ENCODE measurements around the gene RAB7B.

Gene RAB7B

GRCh38 chr1:206005778-206006180, 2.6 kb upstream of the RAB7B start:
- no peak for TF ChIP-seq CTCF (IDR thresholded peaks at IDR 0.05; ENCODE audit: low read depth, low read length)
- no peak for DNase-seq (ENCODE audit: low read depth in 2 of 2)
- H3K4me3 ChIP-seq (replicated peaks in 1 of 2; ENCODE audit: low read depth in 2 of 2, low read length in 2 of 2), result no peak overlapping the region

GRCh38 chr1:206005234-206005633, 2.0 kb upstream of the RAB7B start:
- no peak overlapping the region for H3K4me3 ChIP-seq (replicated peaks in 1 of 2; ENCODE audit: low read depth in 2 of 2, low read length in 2 of 2)
- DNase-seq (ENCODE audit: low read depth in 2 of 2), result no peak
- TF ChIP-seq CTCF (IDR thresholded peaks at IDR 0.05; ENCODE audit: low read depth, low read length), result no peak

GRCh38 chr1:206004826-206005225, 1.6 kb upstream of the RAB7B start:
- TF ChIP-seq CTCF (IDR thresholded peaks at IDR 0.05; ENCODE audit: low read depth, low read length), result no peak
- H3K4me3 ChIP-seq (replicated peaks in 1 of 2; ENCODE audit: low read depth in 2 of 2, low read length in 2 of 2), result no peak overlapping the region
- no peak for DNase-seq (ENCODE audit: low read depth in 2 of 2)

- no peak for DNase-seq (ENCODE audit: low read depth in 2 of 2)
- TF ChIP-seq CTCF (IDR thresholded peaks at IDR 0.05; ENCODE audit: low read depth, low read length), result no peak
- no peak overlapping the region for H3K4me3 ChIP-seq (replicated peaks in 1 of 2; ENCODE audit: low read depth in 2 of 2, low read length in 2 of 2)
Observed at GRCh38 chr1:206003854-206004800, 932 bp upstream of the RAB7B start.

GRCh38 chr1:206002160-206002559, 1.0 kb downstream of the RAB7B start:
- no peak for TF ChIP-seq CTCF (IDR thresholded peaks at IDR 0.05; ENCODE audit: low read depth, low read length)
- no peak overlapping the region for H3K4me3 ChIP-seq (replicated peaks in 1 of 2; ENCODE audit: low read depth in 2 of 2, low read length in 2 of 2)
- DNase-seq (ENCODE audit: low read depth in 2 of 2), result no peak

- DNase-seq (ENCODE audit: low read depth in 2 of 2), result peak; percentile 90 to 95
- no peak for TF ChIP-seq CTCF (IDR thresholded peaks at IDR 0.05; ENCODE audit: low read depth, low read length)
- H3K4me3 ChIP-seq (replicated peaks in 1 of 2; ENCODE audit: low read depth in 2 of 2, low read length in 2 of 2), result no peak overlapping the region
Observed at GRCh38 chr1:206001476-206001888, 1.7 kb downstream of the RAB7B start.

All from cardiac fibroblast (primary cell).